Neural cell (in vitro differentiated cells): ENCODE measurements around the gene FAN1. TPM values are rescaled to one million over a fixed set of nuclear protein-coding genes. Genes with fewer than 3 reads are reported as not detected.

Experiments
- H2AFZ ChIP-seq: fragments of 200-600, 300-800 bp; sonication (generic), shearing (Covaris generic); 2 replicates; pipeline ENCODE4 v1.6.0; 2014; ENCODE audit warnings: low read depth, mild to moderate bottlenecking, antibody characterized with exemption, low read length, moderate library complexity
- H3F3A ChIP-seq: fragments of 200-600 bp; shearing (Covaris generic); 2 replicates; pipeline ENCODE4 v1.6.1; 2016; ENCODE audit warnings: mild to moderate bottlenecking, moderate library complexity, mixed read lengths, antibody characterized with exemption, low read length; ENCODE audit not compliant: insufficient read depth, poor library complexity, severe bottlenecking
- H3K27ac ChIP-seq: fragments of 200-600, 300-800 bp; sonication (generic), shearing (Covaris generic); 2 replicates; pipeline ENCODE4 v1.5.1; 2014; ENCODE audit warnings: mild to moderate bottlenecking, low read length, moderate library complexity
- H3K27me3 ChIP-seq: fragments of 300-800, 200-600 bp; sonication (generic), shearing (Covaris generic); 2 replicates; pipeline ENCODE4 v1.6.0; 2014; ENCODE audit warnings: mild to moderate bottlenecking, low read depth, low read length, moderate library complexity; ENCODE audit not compliant: insufficient read depth
- H3K36me3 ChIP-seq: fragments of 300-800, 200-600 bp; sonication (generic), shearing (Covaris generic); 2 replicates; pipeline ENCODE4 v1.5.1; 2014; ENCODE audit warnings: mild to moderate bottlenecking, antibody characterized with exemption, low read length, moderate library complexity; ENCODE audit not compliant: insufficient read depth
- H3K4me2 ChIP-seq: fragments of 300-800, 200-600 bp; sonication (generic), shearing (Covaris generic); 2 replicates; pipeline ENCODE4 v1.6.0; 2014; ENCODE audit warnings: mild to moderate bottlenecking, low read length
- H3K4me3 ChIP-seq: fragments of 300-800, 200-600 bp; sonication (generic), shearing (Covaris generic); 2 replicates; pipeline ENCODE4 v1.5.1; 2014; ENCODE audit warnings: mild to moderate bottlenecking, low read length, moderate library complexity
- H3K79me2 ChIP-seq: fragments of 200-600 bp; shearing (Covaris generic); replicated peaks from 2 replicates; pipeline ENCODE4 v1.6.0; 2014; ENCODE audit warnings: mild to moderate bottlenecking, low read length, moderate library complexity; ENCODE audit not compliant: insufficient read depth
- H3K9ac ChIP-seq: fragments of 300-800, 200-600 bp; sonication (generic), shearing (Covaris generic); 2 replicates; pipeline ENCODE4 v1.6.1; 2016; ENCODE audit warnings: mild to moderate bottlenecking, low read length, mixed read lengths
- H3K9me2 ChIP-seq: fragments of 200-600 bp; shearing (Covaris generic); 2 replicates; pipeline ENCODE4 v1.6.1; 2016; ENCODE audit warnings: mild to moderate bottlenecking, low read length, mixed read lengths; ENCODE audit not compliant: insufficient read depth
- H3K9me3 ChIP-seq: fragments of 200-600, 300-800 bp; sonication (generic), shearing (Covaris generic); 2 replicates; pipeline ENCODE4 v1.6.1; 2016; ENCODE audit warnings: mild to moderate bottlenecking, mixed run types, low read length, moderate library complexity, mixed read lengths
- H4K20me1 ChIP-seq: fragments of 200-600 bp; shearing (Covaris generic); 2 replicates; pipeline ENCODE4 v1.6.1; 2016; ENCODE audit warnings: mild to moderate bottlenecking, mixed run types; ENCODE audit not compliant: insufficient read depth
- EP300 ChIP-seq: fragments of 450-650 bp; conservative IDR thresholded peaks from 2 replicates; pipeline ENCODE4 v1.6.1; 2014; ENCODE audit warnings: antibody characterized with exemption, mild to moderate bottlenecking, moderate library complexity; ENCODE audit not compliant: poor library complexity, severe bottlenecking
- EZH2 ChIP-seq: fragments of 200-600, 300-800 bp; shearing (Covaris generic), sonication (generic); IDR thresholded peaks from 2 replicates; pipeline ENCODE4 v1.6.1; 2014; ENCODE audit warnings: antibody characterized with exemption, low read length, borderline replicate concordance, mild to moderate bottlenecking; ENCODE audit not compliant: insufficient read depth, poor library complexity, severe bottlenecking
- MXI1 ChIP-seq: fragments of 450-650 bp; conservative IDR thresholded peaks from 2 replicates; pipeline ENCODE4 v1.6.1; 2014; ENCODE audit warnings: antibody characterized with exemption, mild to moderate bottlenecking; ENCODE audit not compliant: poor library complexity, severe bottlenecking
- POLR2AphosphoS5 ChIP-seq: IDR thresholded peaks from 2 replicates; pipeline ENCODE4 v1.6.1; 2012
- RAD21 ChIP-seq: fragments of 450-650 bp; conservative IDR thresholded peaks from 2 replicates; pipeline ENCODE4 v1.6.1; 2014; ENCODE audit warnings: antibody characterized with exemption, mild to moderate bottlenecking, moderate library complexity
- SMC3 ChIP-seq: fragments of 450-650 bp; conservative IDR thresholded peaks from 2 replicates; pipeline ENCODE4 v1.6.1; 2014; ENCODE audit warnings: antibody characterized with exemption, mild to moderate bottlenecking, moderate library complexity; ENCODE audit not compliant: poor library complexity
- TAF1 ChIP-seq: IDR thresholded peaks from 2 replicates; pipeline ENCODE4 v1.6.1; 2012; ENCODE audit warnings: low read depth
- polyA plus RNA-seq: library from polyadenylated mRNA; depleted of rRNA; stranded (reverse); fragments of >200 nt; gene quantifications from 2 replicates; pipeline ENCODE4 v1.2.3, GENCODE V29; 2014
- TF ChIP-seq, protein P1 (sequence below): fragments of 450-650 bp; IDR thresholded peaks from 2 replicates; pipeline ENCODE4 v1.5.1; 2014; ENCODE audit warnings: antibody characterized with exemption, mild to moderate bottlenecking, moderate library complexity; ENCODE audit not compliant: poor library complexity, severe bottlenecking
- TF ChIP-seq, protein P2 (sequence below): IDR thresholded peaks from 2 replicates; pipeline ENCODE4 v1.6.1; 2012; ENCODE audit warnings: borderline replicate concordance

The FAN1 gene
- polyA plus RNA-seq, 1 donor from 2014 or later: 38.5 TPM

DNA sequence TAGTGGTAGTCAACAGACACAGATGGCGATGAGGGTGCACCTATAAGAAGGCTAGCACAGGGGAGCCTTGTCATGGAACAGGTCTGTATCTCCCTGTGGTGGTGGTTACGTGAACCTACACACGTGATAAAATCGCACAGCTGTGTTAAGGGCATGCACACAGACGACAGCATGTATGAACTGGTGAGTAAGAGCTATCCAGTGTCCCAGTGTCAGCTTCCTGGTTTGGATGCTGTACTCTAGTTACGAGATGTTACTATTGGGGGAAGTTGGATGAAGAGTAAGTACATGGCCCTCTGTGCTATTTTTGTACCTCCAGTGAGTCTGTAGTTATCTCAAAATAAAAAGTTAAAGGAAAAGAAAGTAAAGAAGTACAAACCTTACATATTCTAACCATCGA, 49.5 kb downstream of the FAN1 start:
- Histone ChIP-seq H3K4me2 (no peak overlapping the region), H3K9ac (no peak overlapping the region), H3K79me2 (no peaks in the 10 kb centered on the region), H3F3A (no peaks in the 10 kb centered on the region), H3K36me3 (no peaks in the 10 kb centered on the region), H3K4me3 (no peak overlapping the region), H3K27me3 (no peaks in the 10 kb centered on the region), H3K9me2 (no peaks in the 10 kb centered on the region), H3K27ac (no peak overlapping the region), H3K9me3 (no peaks in the 10 kb centered on the region), H4K20me1 (no peaks in the 10 kb centered on the region), H2AFZ (no peak overlapping the region)
- TF ChIP-seq MXI1: no peak
- TF ChIP-seq, protein P1, sequence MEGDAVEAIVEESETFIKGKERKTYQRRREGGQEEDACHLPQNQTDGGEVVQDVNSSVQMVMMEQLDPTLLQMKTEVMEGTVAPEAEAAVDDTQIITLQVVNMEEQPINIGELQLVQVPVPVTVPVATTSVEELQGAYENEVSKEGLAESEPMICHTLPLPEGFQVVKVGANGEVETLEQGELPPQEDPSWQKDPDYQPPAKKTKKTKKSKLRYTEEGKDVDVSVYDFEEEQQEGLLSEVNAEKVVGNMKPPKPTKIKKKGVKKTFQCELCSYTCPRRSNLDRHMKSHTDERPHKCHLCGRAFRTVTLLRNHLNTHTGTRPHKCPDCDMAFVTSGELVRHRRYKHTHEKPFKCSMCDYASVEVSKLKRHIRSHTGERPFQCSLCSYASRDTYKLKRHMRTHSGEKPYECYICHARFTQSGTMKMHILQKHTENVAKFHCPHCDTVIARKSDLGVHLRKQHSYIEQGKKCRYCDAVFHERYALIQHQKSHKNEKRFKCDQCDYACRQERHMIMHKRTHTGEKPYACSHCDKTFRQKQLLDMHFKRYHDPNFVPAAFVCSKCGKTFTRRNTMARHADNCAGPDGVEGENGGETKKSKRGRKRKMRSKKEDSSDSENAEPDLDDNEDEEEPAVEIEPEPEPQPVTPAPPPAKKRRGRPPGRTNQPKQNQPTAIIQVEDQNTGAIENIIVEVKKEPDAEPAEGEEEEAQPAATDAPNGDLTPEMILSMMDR: no peak
- TF ChIP-seq, protein P2, sequence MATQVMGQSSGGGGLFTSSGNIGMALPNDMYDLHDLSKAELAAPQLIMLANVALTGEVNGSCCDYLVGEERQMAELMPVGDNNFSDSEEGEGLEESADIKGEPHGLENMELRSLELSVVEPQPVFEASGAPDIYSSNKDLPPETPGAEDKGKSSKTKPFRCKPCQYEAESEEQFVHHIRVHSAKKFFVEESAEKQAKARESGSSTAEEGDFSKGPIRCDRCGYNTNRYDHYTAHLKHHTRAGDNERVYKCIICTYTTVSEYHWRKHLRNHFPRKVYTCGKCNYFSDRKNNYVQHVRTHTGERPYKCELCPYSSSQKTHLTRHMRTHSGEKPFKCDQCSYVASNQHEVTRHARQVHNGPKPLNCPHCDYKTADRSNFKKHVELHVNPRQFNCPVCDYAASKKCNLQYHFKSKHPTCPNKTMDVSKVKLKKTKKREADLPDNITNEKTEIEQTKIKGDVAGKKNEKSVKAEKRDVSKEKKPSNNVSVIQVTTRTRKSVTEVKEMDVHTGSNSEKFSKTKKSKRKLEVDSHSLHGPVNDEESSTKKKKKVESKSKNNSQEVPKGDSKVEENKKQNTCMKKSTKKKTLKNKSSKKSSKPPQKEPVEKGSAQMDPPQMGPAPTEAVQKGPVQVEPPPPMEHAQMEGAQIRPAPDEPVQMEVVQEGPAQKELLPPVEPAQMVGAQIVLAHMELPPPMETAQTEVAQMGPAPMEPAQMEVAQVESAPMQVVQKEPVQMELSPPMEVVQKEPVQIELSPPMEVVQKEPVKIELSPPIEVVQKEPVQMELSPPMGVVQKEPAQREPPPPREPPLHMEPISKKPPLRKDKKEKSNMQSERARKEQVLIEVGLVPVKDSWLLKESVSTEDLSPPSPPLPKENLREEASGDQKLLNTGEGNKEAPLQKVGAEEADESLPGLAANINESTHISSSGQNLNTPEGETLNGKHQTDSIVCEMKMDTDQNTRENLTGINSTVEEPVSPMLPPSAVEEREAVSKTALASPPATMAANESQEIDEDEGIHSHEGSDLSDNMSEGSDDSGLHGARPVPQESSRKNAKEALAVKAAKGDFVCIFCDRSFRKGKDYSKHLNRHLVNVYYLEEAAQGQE: no peak
- no peak for TF ChIP-seq EZH2
- TF ChIP-seq EP300: no peak
- no peak for TF ChIP-seq POLR2AphosphoS5
- TF ChIP-seq SMC3: no peak
- TF ChIP-seq TAF1: no peak
- TF ChIP-seq RAD21: no peak

DNA sequence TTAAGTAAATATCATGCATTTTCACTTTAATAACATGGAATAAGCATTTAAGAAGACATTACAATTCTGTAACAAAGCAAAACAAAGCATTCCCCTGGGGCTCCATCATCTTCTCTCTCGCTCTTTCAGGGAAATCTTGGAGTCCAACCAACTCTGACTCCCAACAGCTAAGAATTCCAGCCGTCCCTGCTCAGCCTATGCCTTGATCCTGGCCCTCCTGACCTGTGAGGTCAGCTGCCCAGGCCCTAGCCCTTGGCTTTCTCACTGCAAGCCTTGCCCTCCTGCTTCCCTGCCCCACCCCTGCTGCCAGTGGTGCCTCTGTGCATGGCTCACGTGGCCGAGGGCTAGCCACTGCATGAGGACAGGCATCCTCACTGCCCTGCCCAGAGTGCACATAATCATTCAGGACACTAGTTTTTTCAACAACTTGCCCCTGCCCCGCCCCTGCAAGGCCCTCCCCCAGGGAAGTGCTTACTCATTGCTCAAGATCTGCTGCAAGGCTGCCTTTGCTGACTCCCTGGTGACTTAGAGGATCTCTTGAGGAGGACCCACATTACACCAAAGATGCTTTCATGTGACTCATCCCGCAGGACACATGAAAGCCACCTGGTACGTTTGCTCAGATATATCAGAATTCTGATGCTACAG, 50.1 kb downstream of the FAN1 start:
- no peak for TF ChIP-seq SMC3
- Histone ChIP-seq H3K79me2 (no peaks in the 10 kb centered on the region), H3K4me3 (no peak overlapping the region), H3K36me3 (no peaks in the 10 kb centered on the region), H3K9me2 (no peaks in the 10 kb centered on the region), H3F3A (no peaks in the 10 kb centered on the region), H3K4me2 (no peak overlapping the region), H3K9me3 (no peaks in the 10 kb centered on the region), H3K27me3 (no peaks in the 10 kb centered on the region), H3K9ac (no peak overlapping the region), H4K20me1 (no peaks in the 10 kb centered on the region), H2AFZ (no peak overlapping the region), H3K27ac (no peak overlapping the region)

DNA sequence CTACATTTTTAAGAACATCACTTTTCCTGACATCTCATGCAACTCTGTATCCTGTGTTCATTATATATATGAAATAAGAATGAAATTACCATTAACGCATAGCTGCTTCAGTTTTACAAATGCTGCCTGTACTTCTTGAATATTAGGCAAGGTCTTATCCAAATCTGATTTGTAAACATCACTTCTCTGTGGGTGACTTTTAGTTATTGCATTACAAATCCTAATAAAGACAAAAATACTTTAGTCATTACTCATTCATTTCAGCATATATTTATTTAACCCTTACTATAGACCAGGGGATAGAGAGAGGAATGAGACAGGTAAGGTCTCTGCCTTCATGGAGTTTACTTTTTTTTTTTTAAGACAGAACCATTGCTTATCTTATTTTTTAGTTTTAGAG, 51.0 kb downstream of the FAN1 start:
- Histone ChIP-seq H2AFZ (no peak overlapping the region), H3K9me3 (no peaks in the 10 kb centered on the region), H3K27ac (no peak overlapping the region), H3K79me2 (no peaks in the 10 kb centered on the region), H3K9me2 (no peaks in the 10 kb centered on the region), H3K27me3 (no peaks in the 10 kb centered on the region), H3K36me3 (no peaks in the 10 kb centered on the region), H3F3A (no peaks in the 10 kb centered on the region), H3K9ac (no peak overlapping the region), H3K4me3 (no peak overlapping the region), H4K20me1 (no peaks in the 10 kb centered on the region), H3K4me2 (no peak overlapping the region)
- no peak for TF ChIP-seq MXI1
- TF ChIP-seq, protein P2: no peak
- TF ChIP-seq RAD21: no peak
- no peak for TF ChIP-seq TAF1
